Testis (tissue), 3 donors: ENCODE measurements around the gene GTF2IRD2. TPM values are rescaled to one million over a fixed set of nuclear protein-coding genes. Genes with fewer than 3 reads are reported as not detected.
"Not testable (repeated sequence)": the region's sequence is repeated elsewhere in the genome, so short reads cannot be mapped to it uniquely, and the experiment has no call there.

Experiments
- DNase-seq: peaks from one replicate; pipeline ENCODE4 v3.0.0-alpha.2; 2019
- H3K27ac ChIP-seq, 2 donors: fragments of 200-600 bp; sonication (generic); one replicate each; pipeline ENCODE4 v1.5.1; 2019
- H3K27me3 ChIP-seq: fragments of 200-600 bp; sonication (generic); one replicate; pipeline ENCODE4 v1.5.1; 2019
- H3K36me3 ChIP-seq: fragments of 200-600 bp; sonication (generic); one replicate; pipeline ENCODE4 v1.5.1; 2017; ENCODE audit warnings: low read depth; ENCODE audit errors: missing control alignments
- H3K4me1 ChIP-seq: fragments of 200-600 bp; sonication (generic); one replicate; pipeline ENCODE4 v1.5.1; 2019
- H3K4me3 ChIP-seq, 2 donors: fragments of 200-600 bp; sonication (generic); one replicate each; pipeline ENCODE4 v1.5.1; 2017 to 2019
- H3K9me3 ChIP-seq: fragments of 200-600 bp; sonication (generic); one replicate; pipeline ENCODE4 v1.5.1; 2017
- WGBS, 2 donors: methylation state at CpG; one replicate each; pipeline ENCODE4 v1.1.5; 2018; 5-methylcytosine and 5-hydroxymethylcytosine counted together
- intact Hi-C: fragments of 100-400 bp; cut with DNase I; formaldehyde crosslinking; loops from one replicate; pipeline ENCODE4 v1.15.1; 2023; ENCODE audit warnings: low total_unique reads
- polyA plus RNA-seq: library from polyadenylated mRNA; stranded (reverse); fragments of 350-450 nt; fragmentation: Illumina TruSeq; extraction: RNeasy Lipid Tissue Mini Kit (QIAGEN cat#74804); gene quantifications from one replicate; pipeline ENCODE4 v1.2.3, GENCODE V29; 2014; ENCODE audit warnings: low read depth, low replicate concordance; ENCODE audit not compliant: insufficient read depth
- total RNA-seq, 2 donors: library from RNA; depleted of rRNA; stranded (reverse); fragments of >200 nt; gene quantifications; one replicate each; pipeline ENCODE4 v1.2.3, GENCODE V29; 2016

Gene GTF2IRD2
- total and polyA plus RNA-seq, 3 donors from 2014 or later = 10.4 to 28.8 (median 27.9) TPM

- DNase-seq, H3K36me3 ChIP-seq, H3K4me3 ChIP-seq, H3K27ac ChIP-seq, intact Hi-C loops, H3K9me3 ChIP-seq, H3K27me3 ChIP-seq, H3K4me1 ChIP-seq: not testable (repeated sequence)
- no CpG with 5 or more reads among the region's 17 CpGs for WGBS, 2 donors
Measured at GRCh38 chr7:74779053-74779452, 72.4 kb downstream of the GTF2IRD2 start.

- H3K4me1 ChIP-seq, H3K36me3 ChIP-seq, H3K27me3 ChIP-seq, DNase-seq, H3K4me3 ChIP-seq, H3K27ac ChIP-seq, H3K9me3 ChIP-seq, intact Hi-C loops: not testable (repeated sequence)
- WGBS, 2 donors = no CpG with 5 or more reads among the region's 6 CpGs
Measured at GRCh38 chr7:74775111-74775510, 76.3 kb downstream of the GTF2IRD2 start.

- WGBS, 2 donors = no CpG with 5 or more reads among the region's 21 CpGs
- H3K4me3 ChIP-seq, H3K4me1 ChIP-seq, H3K27me3 ChIP-seq, H3K27ac ChIP-seq, intact Hi-C loops, H3K9me3 ChIP-seq, H3K36me3 ChIP-seq, DNase-seq: not testable (repeated sequence)
Measured at GRCh38 chr7:74773760-74774750, 77.3 kb downstream of the GTF2IRD2 start, which contains the start of gene NCF1. NCF1 (plus strand) TSS chr7:74774011; CDS start chr7:74774032, 21 bp downstream.

- DNase-seq, H3K27ac ChIP-seq, H3K27me3 ChIP-seq, intact Hi-C loops, H3K4me1 ChIP-seq, H3K9me3 ChIP-seq, H3K36me3 ChIP-seq, H3K4me3 ChIP-seq: not testable (repeated sequence)
- 83% methylated on average over 2 of the region's 6 CpGs; no CpG with 5 or more reads in 1 of the 2 donors for WGBS, 2 donors
Measured at GRCh38 chr7:74772093-74772492, 79.3 kb downstream of the GTF2IRD2 start.

GRCh38 chr7:74770062-74770461, 81.3 kb downstream of the GTF2IRD2 start:
- intact Hi-C loops, DNase-seq: not testable (repeated sequence)

GRCh38 chr7:74766991-74767390, 84.4 kb downstream of the GTF2IRD2 start:
- H3K27ac ChIP-seq, intact Hi-C loops, DNase-seq, H3K4me3 ChIP-seq, H3K27me3 ChIP-seq, H3K9me3 ChIP-seq, H3K36me3 ChIP-seq, H3K4me1 ChIP-seq: not testable (repeated sequence)
- WGBS, 2 donors = 67 to 70% methylated on average over 6 of the region's 10 CpGs

More at GRCh38 chr7:74770062-74770461, 81.3 kb downstream of the GTF2IRD2 start:
- H3K27ac ChIP-seq, H3K27me3 ChIP-seq, H3K9me3 ChIP-seq, H3K4me3 ChIP-seq, H3K36me3 ChIP-seq, H3K4me1 ChIP-seq: not testable (repeated sequence)
- WGBS, 2 donors = 100% methylated on average over 2 of the region's 7 CpGs; no CpG with 5 or more reads in 1 of the 2 donors

- H3K4me1 ChIP-seq, H3K27ac ChIP-seq, H3K9me3 ChIP-seq, H3K4me3 ChIP-seq, H3K27me3 ChIP-seq, DNase-seq, H3K36me3 ChIP-seq, intact Hi-C loops: not testable (repeated sequence)
- WGBS, 2 donors = 86% methylated on average over 1 of the region's 7 CpGs; no CpG with 5 or more reads in 1 of the 2 donors
Measured at GRCh38 chr7:74766509-74766908, 84.9 kb downstream of the GTF2IRD2 start.

- no CpG with 5 or more reads among the region's 17 CpGs for WGBS, 2 donors
- H3K27me3 ChIP-seq, DNase-seq, H3K4me3 ChIP-seq, intact Hi-C loops, H3K36me3 ChIP-seq, H3K27ac ChIP-seq, H3K9me3 ChIP-seq, H3K4me1 ChIP-seq: not testable (repeated sequence)
Measured at GRCh38 chr7:74765205-74765918, 86.0 kb downstream of the GTF2IRD2 start.

- H3K36me3 ChIP-seq, H3K27me3 ChIP-seq, H3K27ac ChIP-seq, intact Hi-C loops, H3K4me3 ChIP-seq, H3K4me1 ChIP-seq, H3K9me3 ChIP-seq, DNase-seq: not testable (repeated sequence)
- no CpG with 5 or more reads among the region's 3 CpGs for WGBS, 2 donors
Measured at GRCh38 chr7:74758982-74759381, 92.4 kb downstream of the GTF2IRD2 start.

- H3K27me3 ChIP-seq, intact Hi-C loops, H3K36me3 ChIP-seq, H3K27ac ChIP-seq, DNase-seq, H3K4me3 ChIP-seq, H3K9me3 ChIP-seq, H3K4me1 ChIP-seq: not testable (repeated sequence)
- no CpG with 5 or more reads among the region's 7 CpGs for WGBS, 2 donors
Measured at GRCh38 chr7:74758268-74758667, 93.1 kb downstream of the GTF2IRD2 start.

- intact Hi-C loops, H3K9me3 ChIP-seq, H3K27ac ChIP-seq, H3K4me3 ChIP-seq, DNase-seq, H3K36me3 ChIP-seq, H3K4me1 ChIP-seq, H3K27me3 ChIP-seq: not testable (repeated sequence)
- WGBS, 2 donors = no CpG with 5 or more reads among the region's 5 CpGs
Measured at GRCh38 chr7:74756673-74757072, 94.7 kb downstream of the GTF2IRD2 start.
